Skeletal muscle tissue (tissue), 4 donors: ENCODE measurements around the gene SCYGR7. TPM values are rescaled to one million over a fixed set of nuclear protein-coding genes. Genes with fewer than 3 reads are reported as not detected.
"Not testable (repeated sequence)": the region's sequence is repeated elsewhere in the genome, so short reads cannot be mapped to it uniquely, and the experiment has no call there.

Experiments used
- H3K27ac ChIP-seq: one replicate; pipeline ENCODE4 v1.7.0; 2013; ENCODE audit warnings: mild to moderate bottlenecking, low read depth, low read length, inconsistent platforms
- H3K27me3 ChIP-seq, 3 donors: one replicate each; pipeline ENCODE4 v1.7.0; 2013; ENCODE audit warnings: low read length in 3 of 3; ENCODE audit not compliant: control insufficient read depth in 3 of 3, insufficient read depth in 3 of 3
- H3K36me3 ChIP-seq, 3 donors: one replicate each; pipeline ENCODE4 v1.7.0; 2013; ENCODE audit warnings: low read length in 3 of 3; ENCODE audit not compliant: control insufficient read depth in 3 of 3, insufficient read depth in 3 of 3
- H3K4me1 ChIP-seq, 3 donors: one replicate each; pipeline ENCODE4 v1.7.0; 2013; ENCODE audit warnings: low read length in 3 of 3, mild to moderate bottlenecking in 3 of 3; ENCODE audit not compliant: control insufficient read depth in 3 of 3, insufficient read depth in 3 of 3
- H3K4me3 ChIP-seq, 3 donors: one replicate each; pipeline ENCODE4 v1.7.0; 2013; ENCODE audit warnings: low read length in 3 of 3
- H3K9ac ChIP-seq, 3 donors: one replicate each; pipeline ENCODE4 v1.7.0; 2013; ENCODE audit warnings: low read length in 3 of 3, mild to moderate bottlenecking in 3 of 3, moderate library complexity in 2 of 3, low read depth in 1 of 3
- H3K9me3 ChIP-seq, 3 donors: one replicate each; pipeline ENCODE4 v1.7.0; 2013; ENCODE audit warnings: low read length in 3 of 3; ENCODE audit not compliant: control insufficient read depth in 3 of 3
- total RNA-seq: library from RNA; depleted of rRNA; stranded (reverse); fragments of >200 nt; gene quantifications from one replicate; pipeline ENCODE4 v1.2.3, GENCODE V29; 2014
- donor health status: Osteomylitis.

The SCYGR7 gene
- total RNA-seq, 1 donor from 2014 or later = not detected

DNA sequence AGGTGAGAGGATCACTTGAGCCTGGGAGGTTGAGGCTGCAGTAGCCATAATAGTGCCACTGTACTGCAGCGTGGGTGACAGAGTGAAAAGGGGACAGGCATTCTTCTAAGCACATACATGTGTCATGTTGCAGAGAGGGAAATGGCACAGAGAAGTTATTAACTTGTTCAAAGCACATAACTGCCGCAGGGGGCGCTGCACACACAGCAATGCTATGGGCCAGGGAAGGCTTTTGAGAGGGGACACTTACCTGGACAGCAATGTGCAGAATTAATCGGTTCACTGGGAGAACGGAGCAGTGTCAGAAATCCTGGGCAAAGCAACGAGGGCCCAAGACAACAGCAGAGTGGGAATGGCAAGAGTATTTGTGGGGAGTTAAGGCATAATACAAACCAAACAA lies 19.9 kb downstream of the SCYGR7 start:
- Histone ChIP-seq H3K4me3 (no peak overlapping the region), H3K9ac (no peak overlapping the region), H3K27me3 (no peaks in the 10 kb centered on the region), H3K9me3 (no peaks in the 10 kb centered on the region), H3K27ac (no peak overlapping the region), H3K4me1 (no peaks in the 10 kb centered on the region), H3K36me3 (no peaks in the 10 kb centered on the region)

DNA sequence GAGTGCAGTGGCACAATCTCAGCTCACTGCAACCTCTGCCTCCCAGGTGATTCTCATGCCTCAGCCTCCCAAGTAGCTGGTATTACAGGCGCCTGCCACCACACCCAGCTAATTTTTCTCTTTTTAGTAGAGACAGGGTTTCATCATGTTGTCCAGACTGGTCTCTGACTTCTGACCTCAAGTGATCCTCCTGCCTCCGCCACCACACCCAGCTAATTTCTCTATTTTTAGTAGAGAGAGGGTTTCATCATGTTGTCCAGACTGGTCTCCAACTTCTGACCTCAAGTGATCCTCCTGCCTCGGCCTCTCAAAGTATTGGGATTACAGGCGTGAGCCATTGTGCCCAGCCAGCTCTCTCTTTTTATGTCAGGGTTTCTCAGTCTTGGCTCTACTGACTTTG lies 28.1 kb downstream of the SCYGR7 start:
- not testable (repeated sequence) for H3K27ac ChIP-seq, H3K9ac ChIP-seq, H3K9me3 ChIP-seq, H3K36me3 ChIP-seq, H3K4me1 ChIP-seq, H3K4me3 ChIP-seq, H3K27me3 ChIP-seq

DNA sequence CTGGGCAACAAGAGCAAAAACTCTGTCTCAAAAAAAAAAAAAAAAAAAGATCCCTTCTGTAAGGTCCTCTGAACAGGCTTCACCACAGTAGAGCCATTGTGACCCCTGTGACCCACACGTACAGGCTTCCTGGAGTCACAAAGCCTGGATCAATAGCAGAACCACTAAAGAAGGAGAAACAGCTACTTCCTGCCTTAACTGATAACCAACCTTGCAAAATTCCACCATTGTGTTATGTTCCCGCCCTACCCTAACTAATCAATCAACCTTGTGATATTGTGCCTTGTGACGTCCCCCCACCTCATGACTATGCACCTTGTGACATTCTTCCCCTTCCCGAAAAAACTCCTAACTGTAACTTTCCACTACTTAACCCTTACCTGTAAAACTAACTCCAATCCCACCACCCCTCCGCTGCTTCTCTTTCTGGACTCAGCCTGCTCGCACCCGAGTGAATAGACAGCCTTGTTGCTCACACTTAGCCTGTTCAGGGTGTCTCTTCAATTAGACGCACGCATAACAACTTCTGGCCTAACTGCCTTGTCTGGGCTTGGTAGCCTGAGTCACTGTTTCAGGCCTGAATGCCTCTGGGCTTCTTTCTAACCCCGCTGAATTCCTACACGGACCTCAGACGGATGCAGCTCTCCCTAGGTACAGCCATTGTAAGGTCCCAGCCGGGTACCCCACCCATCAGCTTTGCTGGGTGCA lies 31.4 kb downstream of the SCYGR7 start:
- Histone ChIP-seq H3K9me3 (no peaks in the 10 kb centered on the region), H3K4me1 (no peaks in the 10 kb centered on the region), H3K27me3 (no peaks in the 10 kb centered on the region), H3K36me3 (no peaks in the 10 kb centered on the region), H3K9ac (no peak overlapping the region), H3K4me3 (no peak overlapping the region), H3K27ac (no peak overlapping the region)

DNA sequence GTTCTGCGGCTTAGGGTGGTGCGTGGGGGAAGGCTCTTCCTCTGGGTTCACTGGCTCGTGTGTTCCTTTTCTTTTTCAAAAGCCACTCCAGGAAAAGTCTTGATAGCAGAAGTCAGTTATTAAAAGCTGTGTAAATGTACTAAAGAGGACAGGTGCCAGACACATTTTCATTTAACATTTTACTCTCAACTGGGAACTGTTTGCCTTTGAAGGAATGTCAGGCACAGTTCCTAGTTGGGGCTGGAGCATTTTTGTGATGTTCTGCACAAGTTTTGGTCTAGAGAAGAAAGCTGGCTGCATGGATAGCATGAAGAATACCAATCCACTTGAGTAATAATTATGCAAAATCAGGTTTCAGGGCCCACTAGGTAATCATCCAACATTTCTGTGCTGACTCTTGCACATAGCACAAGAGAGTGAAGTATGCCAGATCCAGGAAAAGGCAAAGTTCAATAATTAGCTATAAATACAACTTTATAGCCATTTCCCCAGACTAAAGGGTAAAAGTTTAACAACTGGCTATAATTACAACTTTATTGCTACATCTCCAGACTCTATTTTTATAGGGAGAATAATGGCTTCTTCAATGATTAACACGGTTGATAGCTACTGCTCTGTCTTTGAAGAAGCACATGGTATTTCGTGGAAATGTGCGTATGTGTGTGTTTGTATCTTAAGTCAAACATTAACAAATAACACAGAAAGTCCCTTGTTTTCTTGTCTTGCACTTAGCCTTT lies 33.8 kb downstream of the SCYGR7 start:
- H3K9ac ChIP-seq = no peak overlapping the region

DNA sequence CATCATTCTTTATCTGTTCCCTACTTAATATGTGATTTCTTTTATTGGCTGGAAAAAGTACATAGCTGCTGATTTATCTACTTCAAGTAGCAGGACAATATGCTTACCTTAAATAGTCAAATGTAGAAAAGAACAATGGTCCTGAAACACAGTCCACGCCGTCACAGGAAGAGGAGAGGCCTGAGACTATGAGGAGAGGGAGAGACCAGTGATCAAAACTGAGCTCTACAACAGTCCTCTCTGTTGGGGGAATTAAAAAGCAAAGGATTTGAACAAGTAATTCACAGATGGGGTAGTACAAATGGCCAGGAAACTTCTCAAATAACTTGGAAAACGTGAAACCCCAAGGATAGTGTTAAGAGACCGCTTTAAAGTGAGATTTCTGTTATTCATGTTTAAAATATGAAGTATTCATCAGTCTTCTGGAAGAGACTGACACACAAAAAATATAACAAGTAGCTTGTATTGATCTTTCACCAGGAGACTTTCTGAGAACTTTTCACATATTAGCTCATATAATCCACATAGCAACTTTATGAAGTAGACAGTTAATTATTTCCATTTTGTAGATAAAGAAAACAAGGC lies 37.7 kb downstream of the SCYGR7 start:
- no peak overlapping the region for H3K27ac ChIP-seq
- peak overlapping the region in 1 of 3 donors; percentile 2 for H3K9ac ChIP-seq
- no peaks in the 10 kb centered on the region for H3K36me3 ChIP-seq
- H3K4me1 ChIP-seq = no peaks in the 10 kb centered on the region
- H3K9me3 ChIP-seq = no peaks in the 10 kb centered on the region
- no peak overlapping the region for H3K4me3 ChIP-seq
- H3K27me3 ChIP-seq = no peaks in the 10 kb centered on the region

More for the DNA sequence above, 33.8 kb downstream of the SCYGR7 start:
- Histone ChIP-seq H3K4me3 (no peak overlapping the region), H3K4me1 (no peaks in the 10 kb centered on the region), H3K27me3 (no peaks in the 10 kb centered on the region), H3K27ac (no peak overlapping the region), H3K36me3 (no peaks in the 10 kb centered on the region), H3K9me3 (no peaks in the 10 kb centered on the region)

DNA sequence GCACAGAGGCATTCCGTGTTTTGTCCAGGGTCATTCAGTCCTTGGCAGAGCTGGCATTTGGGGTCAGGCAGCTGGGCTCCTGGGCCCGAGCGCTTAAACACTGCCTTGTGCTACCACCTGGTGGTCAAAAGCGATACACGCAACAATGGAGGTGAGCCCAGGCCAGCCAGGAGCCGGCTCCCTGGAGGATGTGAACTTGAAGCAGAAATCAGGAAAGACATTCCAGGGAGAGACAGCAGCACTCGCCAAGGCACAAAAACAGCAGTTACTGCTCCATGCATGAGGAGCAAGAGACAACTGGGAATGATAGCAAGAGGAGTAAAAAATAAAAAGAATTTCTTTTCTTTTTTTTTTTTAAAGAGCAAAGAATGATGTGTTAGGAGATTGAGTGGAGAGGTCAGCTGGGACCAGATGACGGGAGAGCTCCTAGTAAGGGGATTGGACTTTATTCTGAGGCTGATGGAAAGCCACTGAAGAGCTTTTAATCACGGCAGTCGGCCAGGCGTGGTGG lies 38.3 kb downstream of the SCYGR7 start:
- Histone ChIP-seq H3K9me3 (no peaks in the 10 kb centered on the region), H3K4me3 (no peak overlapping the region), H3K4me1 (no peaks in the 10 kb centered on the region), H3K9ac (peak overlapping the region in 1 of 3 donors; percentile 2), H3K27me3 (no peaks in the 10 kb centered on the region), H3K27ac (no peak overlapping the region), H3K36me3 (no peaks in the 10 kb centered on the region)

DNA sequence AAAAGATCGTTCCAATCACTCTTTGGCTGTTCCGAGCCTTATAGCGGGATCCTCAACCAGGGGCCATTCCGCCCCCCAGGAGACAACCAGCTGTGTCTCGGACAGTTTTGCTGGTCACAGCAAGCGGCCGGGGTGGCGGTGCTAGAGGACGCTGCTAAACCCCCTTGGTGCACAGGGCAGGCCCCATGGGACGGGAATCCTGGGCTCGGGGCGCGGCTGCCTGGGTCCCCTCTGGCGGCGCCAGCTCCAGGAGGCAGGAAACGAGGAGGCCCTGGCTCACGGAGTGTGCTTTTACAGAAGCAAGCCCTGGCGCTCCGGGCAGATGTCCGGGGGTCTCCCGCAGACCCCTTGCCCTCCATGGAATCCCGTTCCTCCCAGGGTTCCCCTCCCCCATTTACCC lies 39.7 kb downstream of the SCYGR7 start:
- Histone ChIP-seq H3K27ac (no peak overlapping the region), H3K4me3 (no peak overlapping the region), H3K9me3 (no peaks in the 10 kb centered on the region), H3K9ac (no peak overlapping the region), H3K4me1 (no peaks in the 10 kb centered on the region), H3K36me3 (no peaks in the 10 kb centered on the region), H3K27me3 (no peaks in the 10 kb centered on the region)

DNA sequence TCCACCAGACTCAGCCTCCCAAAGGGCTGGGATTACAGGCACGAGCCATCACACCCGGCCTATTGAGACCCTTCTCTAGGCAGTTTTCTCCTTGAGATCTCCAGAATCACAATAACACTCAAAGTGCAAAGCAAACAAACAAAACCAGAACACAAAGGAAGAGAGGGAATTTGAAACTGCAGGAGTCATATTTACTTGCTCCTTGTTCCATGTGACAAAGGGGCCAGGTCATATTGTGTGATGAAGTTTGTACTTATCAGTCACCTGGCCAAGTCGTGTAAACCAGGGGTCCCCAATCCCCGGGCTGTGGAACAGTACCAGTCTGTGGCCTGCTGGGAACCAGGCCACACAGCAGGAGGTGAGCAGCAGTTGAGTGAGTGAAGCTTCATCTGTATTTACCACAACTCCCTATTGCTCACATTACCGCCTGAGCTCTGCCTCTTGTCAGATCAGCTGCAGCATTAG lies 44.1 kb downstream of the SCYGR7 start:
- Histone ChIP-seq H3K27me3 (no peaks in the 10 kb centered on the region), H3K36me3 (no peaks in the 10 kb centered on the region), H3K9me3 (no peaks in the 10 kb centered on the region), H3K9ac (peak overlapping the region in 1 of 3 donors; percentile 12), H3K4me3 (no peak overlapping the region), H3K27ac (no peak overlapping the region), H3K4me1 (no peaks in the 10 kb centered on the region)

DNA sequence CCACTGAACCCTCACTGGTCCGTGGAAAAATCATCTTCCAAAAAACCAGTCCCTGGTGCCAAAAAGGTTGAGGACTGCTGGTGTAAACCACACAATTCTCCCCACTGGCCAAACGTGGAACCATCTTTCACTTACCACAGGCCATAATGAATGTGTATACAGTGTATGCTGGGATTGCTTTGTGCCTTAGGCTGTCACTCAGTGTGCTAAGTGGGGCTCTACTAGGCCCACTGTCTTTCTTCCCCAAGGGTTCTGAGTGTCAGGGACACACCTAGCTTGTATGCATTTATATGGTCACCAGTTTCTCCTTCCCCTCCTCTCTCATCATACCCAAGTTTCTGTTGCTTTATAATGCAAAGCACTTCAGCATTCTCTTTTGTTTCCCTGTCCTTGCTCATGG lies 44.8 kb downstream of the SCYGR7 start:
- Histone ChIP-seq H3K4me1 (no peaks in the 10 kb centered on the region), H3K36me3 (no peaks in the 10 kb centered on the region)

More for the DNA sequence above, 44.8 kb downstream of the SCYGR7 start:
- Histone ChIP-seq H3K9ac (no peak overlapping the region), H3K9me3 (no peaks in the 10 kb centered on the region), H3K4me3 (no peak overlapping the region), H3K27ac (no peak overlapping the region), H3K27me3 (no peaks in the 10 kb centered on the region)
